Measurements from ENCODE around the gene ARHGAP8. TPM values are rescaled to one million over a fixed set of nuclear protein-coding genes. Genes with fewer than 3 reads are reported as not detected.

ARHGAP8 gene
- polyA plus RNA-seq (2013, experiment 1 of 2), result 4.1 TPM
- polyA plus RNA-seq (2013, experiment 2 of 2), result 4.2 TPM

DNA sequence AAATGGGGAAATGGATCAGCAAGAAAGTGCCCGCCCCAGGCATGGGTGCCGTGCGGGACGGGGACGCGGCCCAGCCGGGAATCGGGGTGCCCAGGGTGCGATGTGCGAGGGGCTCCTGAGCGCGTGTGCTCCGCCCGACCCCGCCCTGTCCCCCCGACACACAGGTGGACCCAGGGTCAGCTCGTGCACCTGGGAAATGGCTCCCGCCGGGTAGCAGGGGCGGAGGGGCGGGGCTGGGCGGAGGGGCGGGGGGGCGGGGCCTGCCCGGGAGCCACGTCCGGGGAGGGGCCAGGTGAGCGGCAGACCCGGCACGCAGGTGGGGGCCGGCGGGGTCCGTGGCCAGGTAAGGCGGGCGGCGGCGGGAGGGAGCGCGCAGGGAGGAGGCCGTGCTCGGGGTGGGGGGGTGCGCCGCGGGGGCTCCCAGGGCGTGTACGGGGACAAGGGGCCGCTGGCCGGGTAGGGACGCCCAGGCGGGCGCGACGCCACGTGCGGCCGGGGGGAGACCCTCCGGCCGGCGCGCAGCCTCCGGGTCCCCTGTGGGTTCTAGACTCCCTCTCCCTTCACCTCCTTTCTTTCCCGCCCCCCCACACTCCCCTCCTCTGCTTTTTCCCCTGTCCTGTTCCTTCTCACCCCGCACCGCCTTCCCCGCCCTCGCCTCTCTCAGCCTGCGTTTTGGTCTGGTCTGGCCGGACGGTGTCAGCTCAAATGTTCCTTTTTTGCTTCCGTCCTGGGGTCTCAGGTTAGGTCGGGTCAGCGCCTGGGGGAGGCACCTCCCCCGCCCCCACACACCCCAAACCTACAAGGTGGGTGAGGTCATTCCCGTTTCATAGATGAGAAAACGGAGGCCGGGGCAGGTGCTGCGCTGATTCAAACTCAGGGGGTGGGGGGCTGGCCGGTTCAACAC lies at the start of gene ARHGAP8:
ARHGAP8 (plus strand) TSS at position 291 of the 904 bp plus-strand sequence. CDS start 33,953 bp downstream, outside the sequence.
- no peak for DNase-seq (ENCODE audit: low spot score)
- H3K4me2 ChIP-seq (ENCODE audit: insufficient read depth, low read length, poor library complexity, severe bottlenecking), result peak within 1 kb of the TSS; percentile 77
- peaks cover 0 to 5% of the 10 kb centered on the region in 2 donors for H3K4me1 ChIP-seq (ENCODE audit: control insufficient read depth in 2 of 2, insufficient read depth in 1 of 2, low read depth in 1 of 2, low read length in 2 of 2)
- peak within 1 kb of the TSS in 1 of 2 donors; percentile 74 for H3K4me3 ChIP-seq (ENCODE audit: low read length in 2 of 2)
- peaks cover 5 to 44% (median 26%) of the 10 kb centered on the region in 3 experiments for H3K27me3 ChIP-seq (ENCODE audit: control insufficient read depth in 3 of 3, insufficient read depth in 3 of 3, low read depth in 1 of 3, low read length in 3 of 3)
- no CpG with 5 or more reads among the region's 78 CpGs for WGBS, 2 donors (ENCODE audit: extremely low coverage in 2 of 2, insufficient read length in 2 of 2, insufficient replicate concordance in 1 of 2)
- H3K4ac ChIP-seq (ENCODE audit: low read length), result no peak within 1 kb of the TSS
- no peak within 1 kb of the TSS for H2BK12ac ChIP-seq (ENCODE audit: low read length)
- no peak within 1 kb of the TSS for H2AFZ ChIP-seq (ENCODE audit: low read length)
- peaks cover 2% of the 10 kb centered on the region in 2 donors for H3K9me3 ChIP-seq (replicated peaks in 1 of 2; ENCODE audit: control insufficient read depth in 2 of 2, insufficient read depth in 1 of 2, low read depth in 1 of 2, low read length in 2 of 2)
- peak within 1 kb of the TSS; percentile 72 for H3K9ac ChIP-seq (ENCODE audit: low read depth, low read length, poor library complexity)
- no peak within 1 kb of the TSS for H2AK5ac ChIP-seq (ENCODE audit: low read depth, low read length)
- H3K23ac ChIP-seq (ENCODE audit: low read depth, low read length, poor library complexity), result peak within 1 kb of the TSS; percentile 73
- H2BK120ac ChIP-seq (ENCODE audit: low read depth, low read length), result no peak within 1 kb of the TSS
- peak within 1 kb of the TSS; percentile 35 for H2BK5ac ChIP-seq (ENCODE audit: low read length)
- H3K18ac ChIP-seq (ENCODE audit: low read length), result peak within 1 kb of the TSS; percentile 19
- H4K91ac ChIP-seq (ENCODE audit: low read depth, low read length, poor library complexity), result no peak within 1 kb of the TSS
- no peak within 1 kb of the TSS for H2BK15ac ChIP-seq (ENCODE audit: low read length)
- H3K79me1 ChIP-seq (ENCODE audit: low read depth, low read length), result no peaks in the 10 kb centered on the region
- no peak within 1 kb of the TSS for H3K14ac ChIP-seq (ENCODE audit: low read length)
- H4K8ac ChIP-seq (ENCODE audit: low read depth, low read length), result no peak within 1 kb of the TSS
- H3K36me3 ChIP-seq (replicated peaks in 1 of 2; ENCODE audit: control insufficient read depth in 2 of 2, insufficient read depth in 2 of 2, low read length in 2 of 2), result no peaks in the 10 kb centered on the region
- no peak within 1 kb of the TSS for H3K27ac ChIP-seq (replicated peaks; ENCODE audit: low read length)

DNA sequence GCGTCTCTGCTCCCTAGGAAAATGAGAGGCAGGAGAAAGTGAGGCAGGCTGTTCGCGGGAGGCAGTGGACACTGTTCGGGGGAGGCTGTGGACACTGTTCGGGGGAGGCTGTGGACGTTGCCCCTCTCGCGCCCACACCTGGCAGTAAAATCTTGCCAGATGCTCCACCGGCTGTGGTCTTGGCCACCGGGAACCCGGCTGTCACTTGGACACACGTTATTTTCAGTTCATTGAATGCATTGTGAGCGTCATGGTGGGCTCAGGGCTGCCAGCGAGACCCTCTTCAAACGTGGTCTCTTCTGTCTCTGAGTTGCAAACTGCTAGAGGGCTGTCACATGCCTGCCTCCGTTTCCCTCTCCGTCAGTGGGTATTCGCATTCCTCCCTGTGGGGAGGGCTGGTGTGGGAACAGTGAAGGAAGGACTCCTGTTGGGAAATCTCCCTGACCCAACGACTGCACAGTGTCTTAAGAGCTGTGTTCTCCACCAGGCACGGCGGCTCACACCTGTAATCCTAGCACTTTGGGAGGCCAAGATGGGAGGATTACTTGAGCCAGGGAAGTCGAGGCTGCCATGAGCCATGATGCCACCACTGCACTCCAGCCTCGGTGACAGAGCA lies 49.0 kb upstream of the ARHGAP8 start:
- peak overlapping the region; percentile 3 for H3K23ac ChIP-seq (ENCODE audit: low read depth, low read length, poor library complexity)
- H3K27ac ChIP-seq (replicated peaks; ENCODE audit: low read length), result no peak overlapping the region
- peaks cover 21 to 28% of the 10 kb centered on the region in 2 donors for H3K4me1 ChIP-seq (ENCODE audit: control insufficient read depth in 2 of 2, insufficient read depth in 1 of 2, low read depth in 1 of 2, low read length in 2 of 2)
- H3K4me3 ChIP-seq (ENCODE audit: low read length in 2 of 2), result peak overlapping the region; percentile 39 to 90
- H3K36me3 ChIP-seq (replicated peaks in 1 of 2; ENCODE audit: control insufficient read depth in 2 of 2, insufficient read depth in 2 of 2, low read length in 2 of 2), result no peaks in the 10 kb centered on the region
- no peak overlapping the region for H2BK5ac ChIP-seq (ENCODE audit: low read length)
- no peak overlapping the region for H2BK120ac ChIP-seq (ENCODE audit: low read depth, low read length)
- no peak for DNase-seq (ENCODE audit: low spot score)
- no peak overlapping the region for H4K8ac ChIP-seq (ENCODE audit: low read depth, low read length)
- no CpG with 5 or more reads among the region's 23 CpGs for WGBS, 2 donors (ENCODE audit: extremely low coverage in 2 of 2, insufficient read length in 2 of 2, insufficient replicate concordance in 1 of 2)
- no peak overlapping the region for H2BK12ac ChIP-seq (ENCODE audit: low read length)
- peak overlapping the region; percentile 66 for H3K18ac ChIP-seq (ENCODE audit: low read length)
- H3K9ac ChIP-seq (ENCODE audit: low read depth, low read length, poor library complexity), result peak overlapping the region; percentile 37
- peak overlapping the region; percentile 87 for H2AFZ ChIP-seq (ENCODE audit: low read length)
- H3K4me2 ChIP-seq (ENCODE audit: insufficient read depth, low read length, poor library complexity, severe bottlenecking), result peak overlapping the region; percentile 96
- H3K79me1 ChIP-seq (ENCODE audit: low read depth, low read length), result peaks cover 3% of the 10 kb centered on the region
- peaks cover 0 to 4% of the 10 kb centered on the region in 2 donors for H3K9me3 ChIP-seq (replicated peaks in 1 of 2; ENCODE audit: control insufficient read depth in 2 of 2, insufficient read depth in 1 of 2, low read depth in 1 of 2, low read length in 2 of 2)
- no peak overlapping the region for H3K4ac ChIP-seq (ENCODE audit: low read length)
- H3K14ac ChIP-seq (ENCODE audit: low read length), result peak overlapping the region; percentile 0
- no peak overlapping the region for H4K91ac ChIP-seq (ENCODE audit: low read depth, low read length, poor library complexity)
- H2BK15ac ChIP-seq (ENCODE audit: low read length), result peak overlapping the region; percentile 25
- peaks cover 0 to 66% (median 3%) of the 10 kb centered on the region in 3 experiments for H3K27me3 ChIP-seq (ENCODE audit: control insufficient read depth in 3 of 3, insufficient read depth in 3 of 3, low read depth in 1 of 3, low read length in 3 of 3)
- peak overlapping the region; percentile 28 for H2AK5ac ChIP-seq (ENCODE audit: low read depth, low read length)

DNA sequence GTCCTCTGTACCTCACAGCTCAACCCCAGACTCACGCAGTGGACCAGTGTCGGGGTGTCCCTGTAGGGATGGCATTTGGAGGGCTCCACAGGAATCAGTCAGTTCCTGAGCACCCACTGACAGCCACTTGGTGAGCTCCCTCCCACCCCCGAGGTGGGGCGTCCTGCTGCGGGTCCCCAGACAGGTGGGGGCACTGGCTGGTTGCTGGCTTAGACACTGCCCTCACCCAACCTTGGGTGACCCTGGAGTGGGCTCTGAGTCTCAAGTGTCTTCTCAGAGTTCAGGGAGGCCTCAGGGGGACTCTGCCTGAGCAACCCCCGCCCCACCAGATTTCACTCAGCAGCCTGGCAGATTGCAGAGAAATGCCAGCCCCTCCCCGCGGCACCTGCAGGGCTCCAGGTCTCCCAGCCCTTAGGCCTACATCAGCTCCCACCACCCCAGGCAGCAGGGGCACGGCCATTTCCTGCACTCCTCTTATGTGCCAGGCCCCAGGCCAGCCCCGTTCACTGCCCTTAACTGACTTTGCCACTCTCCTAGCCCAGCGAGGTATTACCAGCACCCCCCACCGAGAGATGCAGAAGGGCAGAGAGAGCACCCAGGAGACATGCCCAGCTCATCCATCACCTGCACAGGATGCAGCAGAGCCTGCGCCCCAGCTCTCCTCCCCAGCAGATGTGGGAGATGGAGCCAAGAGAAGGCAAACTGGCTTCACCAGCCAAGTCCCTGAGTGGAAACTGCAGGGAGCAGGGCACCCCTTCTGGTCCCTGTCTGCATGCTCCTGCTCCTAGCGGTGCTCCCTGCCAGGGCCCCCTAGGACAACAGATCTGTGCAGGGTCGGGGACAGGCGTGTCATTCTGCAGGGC lies 48.0 kb upstream of the ARHGAP8 start:
- Histone ChIP-seq H3K4ac (ENCODE audit: low read length) (no peak overlapping the region), H3K4me3 (ENCODE audit: low read length in 2 of 2) (no peak overlapping the region), H3K27ac (replicated peaks; ENCODE audit: low read length) (no peak overlapping the region), H3K14ac (ENCODE audit: low read length) (no peak overlapping the region), H3K9ac (ENCODE audit: low read depth, low read length, poor library complexity) (no peak overlapping the region), H2BK12ac (ENCODE audit: low read length) (no peak overlapping the region), H3K18ac (ENCODE audit: low read length) (peak overlapping the region; percentile 1), H3K9me3 (replicated peaks in 1 of 2; ENCODE audit: control insufficient read depth in 2 of 2, insufficient read depth in 1 of 2, low read depth in 1 of 2, low read length in 2 of 2) (peaks cover 0 to 4% of the 10 kb centered on the region in 2 donors), H3K4me2 (ENCODE audit: insufficient read depth, low read length, poor library complexity, severe bottlenecking) (no peak overlapping the region), H3K23ac (ENCODE audit: low read depth, low read length, poor library complexity) (no peak overlapping the region), H2BK120ac (ENCODE audit: low read depth, low read length) (no peak overlapping the region), H2BK5ac (ENCODE audit: low read length) (no peak overlapping the region), H2BK15ac (ENCODE audit: low read length) (peak overlapping the region; percentile 45), H3K27me3 (ENCODE audit: control insufficient read depth in 3 of 3, insufficient read depth in 3 of 3, low read depth in 1 of 3, low read length in 3 of 3) (peaks cover 0 to 65% (median 3%) of the 10 kb centered on the region in 3 experiments), H3K79me1 (ENCODE audit: low read depth, low read length) (peaks cover 3% of the 10 kb centered on the region), H3K36me3 (replicated peaks in 1 of 2; ENCODE audit: control insufficient read depth in 2 of 2, insufficient read depth in 2 of 2, low read length in 2 of 2) (no peaks in the 10 kb centered on the region), H2AFZ (ENCODE audit: low read length) (no peak overlapping the region), H3K4me1 (ENCODE audit: control insufficient read depth in 2 of 2, insufficient read depth in 1 of 2, low read depth in 1 of 2, low read length in 2 of 2) (peaks cover 12 to 20% of the 10 kb centered on the region in 2 donors), H4K91ac (ENCODE audit: low read depth, low read length, poor library complexity) (no peak overlapping the region), H2AK5ac (ENCODE audit: low read depth, low read length) (peak overlapping the region; percentile 48), H4K8ac (ENCODE audit: low read depth, low read length) (no peak overlapping the region)
- WGBS, 2 donors (ENCODE audit: extremely low coverage in 2 of 2, insufficient read length in 2 of 2, insufficient replicate concordance in 1 of 2), result no CpG with 5 or more reads among the region's 16 CpGs
- DNase-seq (ENCODE audit: low spot score), result no peak

Data from neuronal stem cell (in vitro differentiated cells).